Inflammatory macrophage treated with lipopolysaccharide for 1 hour (primary cell): ENCODE results near the gene SDSL.
A peak's percentile ranks its signal among the peaks of the same experiment; 100 is the strongest.

Experiments used
- DNase-seq, 2 donors: peaks; one replicate each; pipeline ENCODE4 v3.0.0-alpha.2; 2020 to 2022

The SDSL gene

DNA sequence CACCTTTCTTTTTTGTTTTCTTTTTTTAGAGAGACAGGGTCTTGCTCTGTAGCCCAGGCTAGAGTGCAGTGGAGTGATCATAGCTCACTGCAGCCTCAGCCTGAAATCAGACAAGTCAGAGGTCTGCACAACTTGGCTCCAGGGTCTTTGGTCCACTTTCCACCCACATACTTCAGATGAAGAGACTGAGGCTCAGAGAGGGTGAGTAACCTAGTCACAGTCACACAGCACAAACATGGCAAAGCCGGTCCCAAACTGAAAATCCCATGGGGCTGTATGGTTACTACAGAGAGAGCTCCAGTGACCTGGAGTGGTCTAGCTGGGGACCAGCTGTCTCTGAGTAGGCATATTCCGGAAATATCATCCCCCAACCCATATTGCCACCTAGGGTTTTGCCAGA, 30.3 kb downstream of the SDSL start:
- DNase-seq, result no peak

DNA sequence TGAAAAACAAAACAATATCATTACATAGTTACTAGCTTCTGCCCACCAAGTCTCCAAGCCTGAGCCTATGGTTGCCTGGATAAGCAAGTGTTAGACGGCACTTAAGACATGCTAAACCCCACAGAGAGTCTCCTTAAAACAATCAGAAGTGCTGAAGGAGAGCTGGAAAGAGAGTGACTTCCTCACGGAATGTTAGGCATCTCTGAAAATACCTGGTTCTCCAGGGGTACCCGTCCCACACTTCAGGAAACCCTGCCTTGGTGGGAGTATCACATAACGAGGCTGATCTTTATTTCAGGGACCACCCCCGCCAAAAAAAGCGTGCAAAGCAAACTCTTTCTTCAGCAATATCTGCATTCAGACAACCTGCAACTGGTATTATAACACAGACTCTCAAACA, 31.1 kb downstream of the SDSL start:
- DNase-seq, result no peak

DNA sequence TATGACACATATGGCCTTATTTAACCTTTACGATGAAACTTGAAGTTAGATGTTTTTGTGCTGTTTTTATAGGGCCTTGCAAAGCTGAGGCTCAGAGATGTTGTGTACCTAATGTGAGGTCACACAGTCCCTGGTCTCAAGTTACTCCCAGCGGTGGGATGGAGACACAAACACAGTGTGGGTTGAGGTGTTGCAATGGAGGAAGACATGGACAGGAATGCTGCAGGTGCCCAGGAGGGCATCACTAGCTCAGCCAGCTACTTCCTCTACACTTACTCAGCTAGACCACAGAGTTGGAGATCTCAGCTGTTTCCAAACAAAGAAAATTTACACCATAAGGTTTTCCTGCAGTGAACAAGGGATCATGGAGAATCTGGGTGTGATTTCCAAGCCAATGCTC, 34.0 kb downstream of the SDSL start:
- DNase-seq, result no peak

DNA sequence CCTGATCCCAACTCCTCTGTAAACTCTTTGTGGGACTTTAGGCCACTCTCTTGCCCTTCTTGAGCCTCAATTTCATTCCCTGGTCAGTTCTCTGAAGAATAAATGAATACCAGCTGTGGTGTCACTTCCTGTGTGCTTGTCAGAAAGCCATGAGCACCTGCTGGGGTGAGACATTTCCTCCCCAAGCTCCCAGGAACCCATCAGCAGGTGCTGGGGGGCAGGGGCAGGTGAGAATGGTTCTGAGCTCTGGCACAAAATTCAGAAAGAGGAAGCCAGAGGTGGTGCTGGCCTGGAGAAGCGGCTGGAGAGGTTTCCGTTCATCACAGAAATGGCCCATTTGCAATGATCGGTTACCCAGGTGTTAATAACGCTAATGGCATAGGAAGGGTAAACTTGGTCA, 34.6 kb downstream of the SDSL start:
- DNase-seq, result no peak

DNA sequence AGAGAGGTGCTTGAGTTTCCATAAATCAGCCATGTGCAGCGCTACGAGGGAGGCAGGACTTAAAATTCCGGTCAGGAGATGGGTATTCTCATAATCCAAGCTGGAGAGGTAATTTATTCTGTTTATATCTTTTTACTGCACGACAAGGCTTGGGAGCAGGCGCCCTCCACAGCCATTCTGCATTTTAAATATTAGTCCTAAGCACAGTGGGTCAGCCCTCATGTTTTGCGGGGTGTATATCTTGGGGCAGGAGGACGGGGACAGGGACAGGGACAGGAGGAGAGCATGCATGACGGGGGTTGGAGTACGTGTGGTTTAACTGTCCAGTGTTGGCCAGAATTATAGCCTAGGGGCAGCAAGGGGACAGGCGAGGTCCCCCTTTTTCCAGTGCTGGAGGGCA, 35.0 kb downstream of the SDSL start:
- DNase-seq, result no peak

DNA sequence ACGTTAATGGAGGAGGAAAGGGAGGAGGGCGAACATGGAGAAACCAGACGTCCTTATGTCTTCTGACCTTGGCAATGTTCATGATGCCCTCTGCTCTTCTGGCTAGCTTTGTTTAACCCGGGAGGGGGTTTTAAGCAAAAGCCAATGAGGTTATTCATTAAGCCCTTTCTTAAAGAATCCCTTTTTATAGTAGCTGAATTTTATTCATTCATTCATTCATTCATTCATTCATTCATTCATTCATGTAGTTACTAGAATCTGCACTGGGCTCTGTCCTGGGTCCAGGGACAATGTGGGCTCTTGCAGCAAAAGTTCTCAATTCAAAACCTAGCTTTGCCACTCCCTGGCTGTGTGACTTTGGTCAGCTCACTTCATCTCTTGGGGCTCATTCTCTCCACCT, 35.5 kb downstream of the SDSL start:
- DNase-seq, result no peak

DNA sequence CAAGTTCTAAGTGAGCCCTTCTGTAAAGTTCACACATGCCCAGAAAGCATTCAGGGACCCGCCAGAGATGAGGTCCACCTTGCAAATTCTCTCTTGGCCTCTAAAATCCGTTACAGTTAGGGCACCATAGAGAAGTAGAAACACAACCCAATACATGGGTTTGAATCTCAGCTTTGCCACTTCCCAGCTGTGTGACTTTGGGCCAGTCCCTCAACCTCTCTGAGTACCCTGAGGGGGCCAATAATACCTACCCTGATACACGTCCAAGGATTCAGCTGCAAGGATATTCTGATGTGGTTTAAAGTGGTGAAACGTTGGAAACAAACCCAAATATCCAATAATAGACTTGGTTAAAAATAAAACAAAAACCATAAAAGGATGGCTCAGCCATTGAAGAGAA, 37.8 kb downstream of the SDSL start:
- no peak for DNase-seq

DNA sequence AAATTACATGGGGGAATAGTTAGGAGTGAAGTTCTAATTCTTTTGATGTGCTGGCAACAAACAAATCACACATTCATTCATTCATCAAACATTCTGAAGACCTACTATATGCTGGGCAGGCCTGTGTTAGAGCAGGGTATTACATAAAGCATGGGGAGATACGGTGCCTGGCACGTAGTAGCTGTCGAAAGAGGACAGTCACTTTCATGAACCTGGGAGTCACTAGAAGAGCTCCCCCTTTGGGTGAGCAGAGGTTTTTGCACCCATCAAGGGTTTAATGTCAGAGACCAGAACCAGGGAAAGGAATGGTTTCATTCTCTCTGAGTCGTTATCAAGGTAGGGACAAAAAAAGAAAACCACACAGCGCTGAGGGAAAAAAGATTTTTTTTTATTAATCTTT, 39.5 kb downstream of the SDSL start:
- DNase-seq, result peak; percentile 17 to 45

DNA sequence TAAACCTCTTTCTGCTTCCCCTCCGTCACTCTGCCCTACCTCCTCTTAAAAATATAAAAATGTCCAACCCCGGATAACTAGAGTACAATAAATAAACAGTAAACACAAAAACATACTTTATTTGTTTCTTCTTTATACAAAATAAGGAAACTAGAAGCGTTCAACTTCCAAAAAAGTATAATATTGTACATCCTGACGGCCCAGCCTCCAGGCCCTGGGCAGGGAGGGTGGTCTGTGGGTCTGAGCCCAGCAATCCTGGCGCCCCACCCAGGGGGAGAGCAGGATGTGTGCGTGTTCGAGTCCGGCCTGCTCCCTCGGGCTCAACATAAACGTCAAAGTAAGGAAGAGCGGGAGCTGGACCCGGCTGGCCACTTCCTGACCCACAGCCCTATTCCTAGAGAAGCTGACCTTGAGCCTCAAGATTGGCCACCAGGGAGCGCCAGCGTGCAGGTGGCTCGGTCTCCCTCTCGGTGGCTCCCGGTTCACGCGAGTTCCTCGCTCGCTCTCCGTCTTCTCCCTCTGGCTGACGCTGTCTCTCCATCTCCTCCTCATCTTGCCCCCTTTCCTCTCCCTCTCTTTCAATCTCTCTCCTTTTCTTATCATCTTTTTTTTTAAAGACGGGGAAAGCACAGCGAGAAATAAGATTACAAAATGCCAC, 40.1 kb downstream of the SDSL start:
- DNase-seq, result peak; percentile 63 to 88

DNA sequence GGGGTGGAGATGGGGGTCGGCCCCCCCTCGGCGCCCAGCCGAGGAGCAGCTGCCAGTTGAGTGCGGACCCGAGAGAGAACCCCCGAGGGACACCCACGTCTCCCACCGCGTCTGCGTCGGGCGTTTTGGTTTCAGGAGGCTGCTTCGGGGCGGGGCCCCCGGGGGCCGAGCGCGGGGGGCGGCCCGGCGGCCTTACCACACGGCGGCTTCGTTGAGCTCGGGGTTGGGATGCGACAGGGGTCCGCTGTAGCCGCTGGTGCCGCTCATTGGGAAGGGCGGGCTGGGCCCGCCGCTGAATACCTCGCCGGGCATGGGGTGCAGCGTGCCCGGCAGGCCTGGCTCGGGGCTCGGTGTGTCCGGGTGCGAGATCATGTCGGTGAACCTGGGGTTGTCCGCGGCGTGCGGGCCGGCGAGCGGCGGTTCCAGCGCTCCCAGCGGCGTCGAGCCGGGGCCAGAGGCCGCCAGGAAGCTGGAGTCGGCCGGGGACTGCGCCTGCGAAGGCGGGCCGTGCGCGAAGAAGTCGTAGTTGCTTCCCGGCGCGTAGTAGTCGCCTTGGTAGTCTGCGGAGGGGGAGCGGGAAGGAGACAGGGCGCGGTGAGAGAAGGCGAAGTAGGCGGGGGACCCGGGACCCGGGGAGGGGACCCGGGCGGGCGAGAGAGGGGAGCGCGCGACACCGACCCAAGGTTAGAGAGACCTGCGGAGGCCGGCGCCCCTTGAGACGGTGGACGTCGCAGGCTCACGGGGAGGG, 41.0 kb downstream of the SDSL start:
- DNase-seq, result no peak

DNA sequence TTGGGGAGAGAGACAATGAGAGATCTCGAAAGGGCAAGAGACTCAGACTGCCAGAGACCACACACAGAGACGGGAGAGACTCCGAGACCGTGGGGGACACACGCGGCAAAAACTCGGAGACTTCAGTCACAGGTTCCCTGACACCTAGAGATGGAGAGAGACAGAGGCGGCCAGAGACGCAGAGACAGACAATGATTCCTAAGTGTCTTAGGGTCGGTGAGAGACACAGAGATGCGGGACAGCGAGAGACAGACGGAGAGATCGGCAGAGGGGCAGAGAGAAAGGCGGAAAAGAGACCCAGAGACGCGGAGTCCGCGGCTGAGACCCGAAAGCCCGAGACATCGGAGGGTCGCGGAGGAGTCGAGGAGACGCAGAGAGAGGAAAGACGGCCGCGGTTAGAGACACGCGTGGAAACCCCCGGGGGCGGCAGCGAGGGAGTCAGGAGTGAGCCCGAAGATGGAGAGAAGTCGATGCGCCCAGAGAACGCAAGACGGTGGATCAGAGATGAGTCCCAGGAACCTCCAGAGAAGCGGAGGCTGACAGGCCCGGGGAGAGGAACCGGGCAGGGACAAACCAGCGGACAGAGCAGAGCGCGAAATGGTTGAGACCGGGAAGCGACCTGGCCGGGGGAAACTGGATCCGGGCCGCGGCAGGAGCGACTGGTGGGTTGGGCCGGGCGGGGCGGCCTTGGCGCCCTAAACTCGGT, 41.7 kb downstream of the SDSL start:
- DNase-seq, result no peak

DNA sequence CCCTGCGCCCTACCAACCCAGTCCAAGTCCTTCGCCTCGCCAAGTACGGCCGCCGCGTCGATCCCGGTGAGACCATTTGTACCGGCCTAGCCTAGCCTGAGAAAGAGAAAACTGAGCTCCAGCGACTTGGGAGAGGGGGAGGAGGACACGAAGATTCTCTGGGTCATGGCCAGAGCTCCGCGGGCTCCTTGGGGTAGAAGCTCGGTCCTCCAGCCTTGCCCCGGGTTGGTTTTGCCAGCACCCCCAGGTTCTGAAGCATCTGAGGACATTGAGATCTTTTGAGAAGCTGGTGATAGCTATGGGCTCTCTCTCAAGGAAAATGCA, 42.2 kb downstream of the SDSL start:
- DNase-seq, result no peak

DNA sequence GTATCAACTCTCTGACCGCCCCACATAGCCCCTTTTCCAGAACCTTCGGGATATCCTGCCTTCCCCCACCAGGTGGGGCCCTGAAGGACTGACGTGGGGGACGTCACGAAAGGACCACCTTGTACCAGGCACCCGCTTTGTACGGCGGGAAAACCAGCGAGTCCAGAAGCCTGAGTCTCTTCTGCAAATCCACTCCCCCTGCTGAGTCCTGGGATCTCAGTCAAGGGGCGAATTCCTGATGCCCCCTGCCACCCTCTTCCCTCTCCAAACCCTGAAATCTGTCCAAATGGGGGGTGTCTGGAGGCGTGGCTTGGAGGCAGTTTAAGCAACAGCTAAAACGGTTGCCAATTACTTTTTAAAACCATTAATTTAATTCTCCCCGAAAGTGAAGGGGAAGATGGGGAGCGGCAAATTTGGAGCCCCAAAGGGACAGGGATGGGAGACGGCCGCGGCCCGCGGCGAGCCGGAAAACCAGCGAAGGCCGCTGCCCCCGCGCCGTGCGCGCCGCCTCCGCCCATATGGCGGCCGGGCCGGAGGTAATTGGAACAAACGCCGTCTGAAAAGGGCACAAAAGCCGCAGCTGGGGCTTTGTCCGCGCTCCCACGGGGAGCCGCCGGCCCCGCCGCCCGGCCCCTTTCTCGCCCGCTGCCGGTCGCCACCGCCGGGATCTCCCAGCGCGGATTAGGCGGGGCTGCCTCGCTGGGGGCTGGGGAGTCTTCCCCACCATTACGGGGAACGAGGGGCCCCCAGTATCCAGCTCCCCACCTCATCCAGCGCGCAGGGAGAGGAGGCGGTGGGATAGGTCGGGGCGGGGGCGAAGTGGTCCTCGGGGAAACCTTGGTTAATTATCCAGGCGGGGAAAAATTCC, 42.9 kb downstream of the SDSL start:
- DNase-seq, result no peak

DNA sequence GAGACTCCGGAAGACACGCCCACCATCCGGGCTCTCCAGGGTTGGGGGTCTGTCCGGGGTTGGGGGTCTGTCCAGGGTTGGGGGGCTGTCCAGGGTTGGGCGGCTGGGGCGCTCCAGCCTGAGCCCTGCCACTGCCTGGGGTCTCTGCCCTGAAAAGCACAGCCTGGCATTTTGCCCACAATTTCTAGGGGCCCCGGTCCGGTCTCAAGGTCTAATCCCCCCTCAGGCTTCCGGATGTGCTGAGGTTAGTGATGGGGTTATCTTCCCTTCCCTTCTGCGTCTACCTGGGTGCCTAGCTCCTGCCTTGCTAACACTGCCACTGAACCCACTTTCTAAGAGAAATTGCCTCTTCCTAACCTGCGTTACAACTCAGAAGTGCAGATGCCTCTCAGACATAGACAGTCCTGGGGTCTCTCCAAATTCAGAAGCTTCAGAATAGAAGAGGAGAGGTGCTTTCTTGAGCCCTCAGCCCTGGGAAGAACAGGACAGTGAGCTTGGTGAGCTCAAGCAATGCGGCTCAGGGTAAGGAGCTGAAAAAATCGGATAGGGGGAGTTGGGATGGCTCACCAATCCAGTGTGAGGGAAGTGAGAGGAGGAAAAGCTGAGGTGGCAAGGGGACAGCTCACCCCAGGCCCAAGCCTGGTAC, 43.8 kb downstream of the SDSL start:
- DNase-seq, result no peak

DNA sequence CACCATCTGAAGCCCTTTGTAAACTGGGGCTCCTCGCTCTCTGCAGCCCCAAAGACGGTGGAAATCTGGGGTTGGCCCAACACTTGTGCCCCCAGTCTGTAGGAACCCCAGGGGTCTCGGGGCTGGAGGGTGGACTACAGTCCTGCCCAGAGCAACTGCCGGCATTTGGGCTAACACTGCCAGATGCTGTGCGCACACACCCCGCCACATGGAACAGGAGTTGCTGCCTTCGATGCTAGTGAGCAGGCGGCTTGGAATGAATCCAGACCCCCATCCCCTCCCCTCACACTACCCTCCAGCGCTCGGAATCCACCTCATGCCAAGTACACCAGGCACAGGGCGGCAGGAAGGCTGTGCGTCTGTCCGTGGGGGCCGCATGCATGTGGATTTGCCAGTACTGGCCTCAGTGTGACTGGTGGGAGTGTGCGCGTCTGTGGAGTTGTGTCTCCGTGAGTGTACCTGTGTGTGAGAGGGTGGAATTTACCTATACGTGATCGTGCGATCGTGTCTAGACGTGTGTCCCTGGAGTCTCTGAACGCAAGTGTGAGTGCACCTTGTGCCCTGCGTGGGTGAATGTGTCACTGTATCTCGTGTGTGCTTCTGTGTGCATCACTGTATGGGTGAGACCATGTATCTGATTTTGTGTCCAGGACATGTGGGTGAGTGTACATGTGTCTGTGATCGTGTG, 44.4 kb downstream of the SDSL start:
- DNase-seq, result no peak

DNA sequence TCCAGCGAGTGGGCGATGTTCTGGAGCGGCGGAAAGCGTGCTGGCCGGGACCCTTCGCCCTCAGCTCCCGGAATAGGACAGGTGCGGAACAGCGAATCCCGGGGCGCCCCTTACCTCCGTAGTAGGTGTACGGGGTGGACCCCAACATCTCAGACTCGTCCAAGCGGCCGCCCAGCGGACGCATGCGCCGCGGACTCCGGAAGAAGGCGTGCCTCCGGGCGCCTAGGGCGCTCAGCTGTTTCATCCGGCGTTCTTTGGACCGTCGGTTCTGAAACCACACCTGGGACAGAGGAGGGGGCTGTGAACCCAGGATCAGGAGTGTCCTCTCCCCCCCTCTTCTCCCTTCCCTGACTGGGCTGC, 44.9 kb downstream of the SDSL start:
- DNase-seq, result no peak

DNA sequence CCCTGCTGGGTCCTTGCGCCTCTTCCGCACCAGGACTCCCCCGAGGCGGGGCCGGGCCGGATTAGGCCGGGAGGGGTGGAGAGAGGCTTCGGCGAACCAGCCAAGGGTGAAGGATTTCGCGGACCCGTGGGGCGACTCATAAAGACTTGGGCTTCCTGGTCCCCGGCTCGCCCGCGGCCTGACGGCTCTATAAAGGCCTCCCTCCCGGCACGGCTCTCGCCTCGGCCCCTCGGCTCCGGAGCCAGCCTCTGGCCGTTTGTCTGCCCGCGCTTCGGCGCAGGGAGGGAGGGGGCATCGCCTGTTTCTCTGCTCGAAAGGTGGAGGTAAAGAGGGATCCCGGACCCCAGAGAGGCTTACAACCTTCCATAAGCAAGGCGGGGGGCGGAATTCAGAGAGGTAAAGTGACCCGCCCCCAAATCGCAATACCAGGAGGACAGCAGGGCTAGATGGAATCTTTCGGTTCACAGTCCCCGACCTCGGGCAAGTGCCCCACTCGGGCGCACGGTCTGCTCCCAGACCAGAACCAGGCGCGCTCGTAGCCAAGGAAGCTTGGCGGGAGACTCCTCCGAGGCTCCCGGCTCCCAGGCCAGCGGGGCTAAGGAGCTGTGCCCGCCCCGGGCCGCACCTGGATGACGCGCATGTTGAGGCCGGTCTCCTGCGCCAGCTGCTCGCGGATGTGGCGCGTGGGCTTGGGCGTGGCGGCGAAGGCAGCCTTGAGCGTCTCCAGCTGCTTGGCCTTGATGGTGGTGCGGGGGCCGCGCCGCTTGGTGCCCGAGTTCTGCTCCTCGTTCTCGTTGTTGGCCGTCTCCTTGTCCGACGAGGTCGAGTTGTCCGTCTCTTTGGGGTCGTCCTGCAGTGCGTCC, 45.6 kb downstream of the SDSL start:
- DNase-seq, result no peak

DNA sequence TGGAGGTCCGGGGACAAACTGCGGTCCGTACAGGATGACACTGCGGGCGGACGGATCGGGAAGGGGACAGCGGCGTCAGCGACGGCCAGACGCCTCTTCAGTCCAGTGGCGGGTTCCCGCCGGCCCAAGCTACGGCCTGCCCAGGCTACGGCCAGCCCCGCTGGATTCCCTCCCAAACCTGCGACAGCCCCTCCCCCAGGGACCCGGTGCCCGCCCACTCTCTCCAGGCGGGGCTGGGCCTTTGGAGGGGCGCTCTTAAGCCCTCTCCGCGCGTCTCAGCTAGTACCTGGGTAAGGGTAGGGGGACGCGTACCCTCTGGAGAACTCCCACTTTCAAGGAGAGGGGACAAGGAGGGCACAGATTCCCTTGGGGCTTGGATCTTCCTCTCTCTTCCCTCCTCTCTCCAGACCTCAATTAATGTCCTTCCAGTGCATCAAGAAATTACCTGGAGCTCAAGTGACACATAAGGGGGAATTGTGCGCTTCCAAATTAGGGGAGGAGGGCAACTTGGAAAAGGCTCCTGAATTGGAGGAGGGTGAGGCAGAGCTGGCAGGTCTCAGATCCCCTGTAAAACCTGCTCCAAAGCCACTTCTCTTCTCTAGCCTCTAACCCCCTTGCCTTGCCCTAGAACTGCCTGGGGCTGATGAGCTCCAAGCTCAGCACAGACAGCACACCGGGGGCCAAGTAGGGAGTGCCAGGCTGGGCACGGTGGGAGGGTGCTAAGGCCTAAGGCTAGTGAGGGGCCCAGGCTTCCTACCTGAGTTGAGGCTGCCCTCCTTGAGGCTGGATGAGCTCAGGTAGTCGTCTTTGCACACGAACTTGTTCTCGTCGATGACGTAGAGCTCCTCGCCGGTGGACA, 46.4 kb downstream of the SDSL start:
- DNase-seq, result no peak

DNA sequence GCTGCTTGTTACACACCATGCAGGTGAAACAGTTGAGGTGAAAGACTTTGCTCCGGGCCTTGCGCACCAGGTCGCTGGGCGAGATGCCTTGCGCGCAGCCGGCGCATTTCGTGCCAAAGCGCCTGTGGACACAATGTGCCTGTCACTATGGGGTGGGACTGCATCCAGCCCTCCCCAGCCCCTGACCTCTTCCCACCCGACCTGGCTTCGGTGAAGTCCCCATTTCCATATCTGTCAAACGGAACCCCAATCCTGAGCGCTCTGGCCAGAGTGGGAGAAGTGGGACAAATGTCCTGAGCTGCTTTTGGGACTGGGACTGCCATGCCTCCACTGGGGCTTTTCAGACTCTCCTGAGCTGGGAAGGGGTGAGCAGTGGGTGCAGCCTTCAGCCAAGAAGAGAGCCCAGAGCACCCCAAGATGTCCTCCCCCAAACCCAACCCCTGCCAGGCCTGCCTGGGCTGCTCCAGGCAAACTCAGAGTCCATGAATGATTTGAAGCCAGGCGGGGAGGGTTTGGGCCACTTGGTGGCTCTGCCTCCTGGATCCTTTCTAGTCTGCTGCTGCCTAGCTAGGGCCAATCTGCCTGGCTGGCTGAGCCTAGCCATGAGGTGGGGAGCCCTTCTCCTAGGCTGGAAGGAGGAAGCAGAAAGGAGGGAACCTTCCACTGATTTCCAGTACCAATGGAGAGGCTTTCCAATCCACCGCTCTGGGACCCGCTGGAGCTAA, 47.2 kb downstream of the SDSL start:
- no peak for DNase-seq
